Cardiac fibroblast (primary cell): ENCODE results near the gene FAM50B.

Source experiments
- DNase-seq, 2 donors: peaks; one replicate each; pipeline versions ENCODE4 v3.0.0 to v3.0.0-alpha.2; 2010; ENCODE audit warnings: low read depth in 2 of 2
- H3K4me3 ChIP-seq, 2 donors: replicated peaks in 1 of 2; 1 replicate in 1 of 2; 2 replicates in 1 of 2; pipeline ENCODE4 v1.5.1; 2011; ENCODE audit warnings: low read depth in 2 of 2, low read length in 2 of 2, mild to moderate bottlenecking in 2 of 2, moderate library complexity in 1 of 2
- TF ChIP-seq, protein P1 (sequence below): IDR thresholded peaks from one replicate; pipeline ENCODE4 v1.5.1; 2011; ENCODE audit warnings: low read depth, mild to moderate bottlenecking, low read length, inconsistent platforms

Gene FAM50B

GRCh38 chr6:3865463-3865862 is 16.3 kb downstream of the FAM50B start:
- TF ChIP-seq, protein P1, sequence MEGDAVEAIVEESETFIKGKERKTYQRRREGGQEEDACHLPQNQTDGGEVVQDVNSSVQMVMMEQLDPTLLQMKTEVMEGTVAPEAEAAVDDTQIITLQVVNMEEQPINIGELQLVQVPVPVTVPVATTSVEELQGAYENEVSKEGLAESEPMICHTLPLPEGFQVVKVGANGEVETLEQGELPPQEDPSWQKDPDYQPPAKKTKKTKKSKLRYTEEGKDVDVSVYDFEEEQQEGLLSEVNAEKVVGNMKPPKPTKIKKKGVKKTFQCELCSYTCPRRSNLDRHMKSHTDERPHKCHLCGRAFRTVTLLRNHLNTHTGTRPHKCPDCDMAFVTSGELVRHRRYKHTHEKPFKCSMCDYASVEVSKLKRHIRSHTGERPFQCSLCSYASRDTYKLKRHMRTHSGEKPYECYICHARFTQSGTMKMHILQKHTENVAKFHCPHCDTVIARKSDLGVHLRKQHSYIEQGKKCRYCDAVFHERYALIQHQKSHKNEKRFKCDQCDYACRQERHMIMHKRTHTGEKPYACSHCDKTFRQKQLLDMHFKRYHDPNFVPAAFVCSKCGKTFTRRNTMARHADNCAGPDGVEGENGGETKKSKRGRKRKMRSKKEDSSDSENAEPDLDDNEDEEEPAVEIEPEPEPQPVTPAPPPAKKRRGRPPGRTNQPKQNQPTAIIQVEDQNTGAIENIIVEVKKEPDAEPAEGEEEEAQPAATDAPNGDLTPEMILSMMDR: no peak
- DNase-seq: no peak
- H3K4me3 ChIP-seq: no peak overlapping the region

DNA sequence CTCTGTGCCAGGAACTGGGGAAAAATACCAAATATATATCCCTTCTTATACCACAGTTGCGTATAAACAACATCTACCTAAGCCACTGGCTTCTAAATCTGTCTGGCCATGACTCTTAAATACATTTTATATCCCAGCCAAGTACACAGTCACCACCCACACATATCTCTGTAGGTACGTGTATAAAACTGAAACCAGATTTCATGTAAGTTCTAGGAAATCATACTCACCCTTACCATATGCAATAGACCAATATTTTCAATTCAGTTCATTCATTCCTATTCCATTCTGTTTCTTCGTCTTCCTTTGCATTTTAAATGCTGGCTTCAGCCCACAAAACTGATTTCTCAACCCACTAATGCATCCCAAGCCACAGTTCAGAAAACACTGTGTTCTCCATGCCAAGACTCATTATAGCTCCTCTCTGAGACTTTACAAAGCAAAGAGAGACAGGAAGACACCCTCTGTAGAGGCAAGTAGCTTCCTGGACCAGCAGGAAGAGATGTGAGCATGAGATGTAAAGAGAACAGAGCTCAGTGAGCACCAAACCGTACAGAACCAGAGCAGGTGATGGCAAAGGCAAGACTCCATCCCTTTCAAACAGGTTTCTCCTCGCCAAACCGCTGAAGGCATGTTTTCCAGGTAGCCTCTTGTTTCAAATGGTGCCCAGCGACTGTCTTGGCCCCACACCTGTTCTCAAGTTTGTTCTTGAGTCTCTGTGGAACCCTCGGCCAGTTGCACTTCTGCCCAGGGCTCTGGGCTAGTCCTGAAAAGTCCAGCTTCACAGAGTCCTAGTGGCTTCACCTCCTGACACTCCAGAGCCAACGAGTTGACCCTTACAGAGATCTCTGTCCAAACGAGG is 18.7 kb downstream of the FAM50B start:
- DNase-seq: peak; percentile 42 to 50
- TF ChIP-seq, protein P1: no peak
- H3K4me3 ChIP-seq: no peak overlapping the region

DNA sequence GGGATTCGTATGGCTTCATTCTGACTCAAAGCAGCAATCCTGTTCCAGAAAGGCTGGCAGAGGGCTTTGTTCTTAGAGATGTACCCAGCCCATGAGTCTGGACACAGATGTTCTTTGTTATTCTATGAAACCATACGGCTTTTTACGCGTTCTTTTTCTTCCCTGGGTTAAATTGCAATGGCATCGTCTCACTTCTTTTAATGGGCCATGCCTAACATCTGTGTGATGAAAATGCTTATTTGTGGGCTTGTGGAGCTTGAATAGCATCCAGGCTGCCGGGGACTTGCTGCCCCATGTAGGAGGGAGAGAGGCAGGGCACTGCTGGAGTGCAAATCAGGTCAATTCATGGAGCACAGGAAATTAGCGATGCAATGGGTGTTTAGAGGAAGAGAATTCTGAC is 19.4 kb downstream of the FAM50B start:
- TF ChIP-seq, protein P1: no peak
- peak in 1 of 2 donors; percentile 58 for DNase-seq
- H3K4me3 ChIP-seq: no peak overlapping the region

DNA sequence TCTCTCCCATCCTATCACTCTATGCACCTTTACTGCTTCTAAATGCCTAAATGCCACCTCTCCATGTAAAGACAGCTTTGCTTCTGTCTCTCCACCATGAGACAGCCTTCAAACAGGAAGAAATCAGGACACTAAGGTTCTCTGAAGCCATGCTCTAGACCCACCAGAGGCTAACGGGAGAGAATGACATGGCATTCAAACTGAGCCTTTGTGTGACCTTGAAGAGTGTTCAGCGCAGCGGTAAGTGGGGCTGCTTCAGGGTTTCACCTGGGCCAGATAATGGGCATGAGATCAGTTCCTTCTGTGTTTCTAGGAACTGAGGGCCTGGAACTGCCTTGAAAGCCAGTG is 20.1 kb downstream of the FAM50B start:
- TF ChIP-seq, protein P1: no peak
- H3K4me3 ChIP-seq: no peak overlapping the region
- no peak for DNase-seq

DNA sequence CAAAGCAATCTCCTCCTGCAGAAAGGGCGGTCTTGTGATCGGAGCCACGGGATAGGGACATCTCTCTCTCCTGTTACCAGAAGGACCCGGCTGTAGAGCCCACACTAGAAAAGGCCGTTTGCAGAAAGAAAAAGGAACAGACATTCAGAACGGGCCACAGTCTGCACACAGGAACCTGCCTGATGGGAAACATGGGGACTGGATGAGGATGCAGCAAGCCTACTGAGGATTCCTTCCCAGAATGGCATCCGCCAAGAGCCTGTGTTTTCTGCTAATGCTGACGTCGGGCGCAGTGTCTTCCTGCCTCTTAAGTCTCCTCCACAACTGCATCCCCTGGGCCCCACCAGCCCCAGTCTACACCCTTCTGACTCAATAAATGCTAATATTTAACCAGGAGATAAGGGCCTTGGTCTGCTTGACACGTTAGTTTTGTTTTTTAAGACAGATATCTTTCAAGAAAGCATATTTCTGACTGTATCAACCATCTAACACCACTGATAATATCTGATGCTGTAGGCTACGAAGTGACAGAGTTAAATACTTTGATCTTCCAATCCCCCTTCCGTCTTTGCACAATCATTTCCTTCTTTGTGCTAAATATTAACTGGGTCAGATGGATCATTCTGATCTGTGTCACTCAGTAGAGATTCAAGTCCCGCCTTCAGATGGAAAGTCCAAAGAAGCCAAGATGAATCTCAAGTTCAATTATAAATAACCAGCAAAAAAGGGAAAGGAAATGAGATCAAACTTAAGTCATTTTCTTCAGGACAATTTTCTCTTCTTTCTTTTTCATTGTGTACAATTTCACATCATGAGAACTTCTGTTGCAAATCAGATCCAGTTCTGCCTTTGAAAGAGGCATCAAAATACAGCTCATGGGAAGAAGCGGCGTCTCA is 20.7 kb downstream of the FAM50B start:
- TF ChIP-seq, protein P1: no peak
- H3K4me3 ChIP-seq: no peak overlapping the region
- no peak for DNase-seq

DNA sequence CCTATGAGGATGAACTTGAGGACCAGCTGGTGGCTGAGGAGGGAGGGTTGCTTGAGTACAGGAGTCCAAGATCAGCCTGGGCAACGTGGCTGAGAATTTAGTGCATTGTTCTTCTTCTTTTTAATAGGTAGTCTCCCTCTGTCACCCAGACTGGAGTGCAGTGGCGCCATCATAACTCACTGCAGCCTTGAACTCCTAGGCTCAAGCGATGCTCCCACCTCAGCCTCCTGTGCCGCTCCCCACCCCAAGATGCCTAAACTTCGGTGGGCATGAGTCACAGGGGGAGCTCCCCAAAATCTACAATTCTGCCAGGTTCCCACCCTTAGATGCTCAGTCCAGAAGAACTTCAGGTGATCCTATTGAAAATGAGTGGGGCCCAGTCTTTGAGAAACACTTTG is 21.4 kb downstream of the FAM50B start:
- no peak overlapping the region for H3K4me3 ChIP-seq
- DNase-seq: no peak
- TF ChIP-seq, protein P1: no peak
